NCI-H1048 (cell line): ENCODE measurements around the gene COL21A1.

Experiments
- DNase-seq: peaks from one replicate; lab custom pipeline; 2025; lab: John Stamatoyannopoulos, UW

COL21A1 gene

DNA sequence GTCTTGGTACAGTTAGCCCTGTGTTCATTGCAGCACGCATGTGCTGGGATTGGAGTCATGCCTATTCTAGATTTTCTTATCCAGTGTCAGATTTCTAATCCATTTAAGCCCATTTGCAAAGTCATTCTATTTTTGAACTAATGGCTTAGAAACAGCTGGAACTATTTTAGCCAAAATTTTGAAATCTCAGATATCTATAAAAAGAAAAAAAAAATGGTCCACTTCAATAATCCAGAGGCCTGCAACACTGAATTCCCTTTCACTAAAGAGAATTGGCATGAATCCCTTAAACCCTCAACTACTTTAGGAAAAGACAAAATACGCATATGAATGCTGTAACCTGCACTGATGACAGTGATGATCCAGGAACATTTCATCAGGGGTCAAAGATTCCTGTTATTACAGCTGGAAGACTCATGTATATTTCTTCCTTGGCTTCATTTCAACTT lies 1.5 kb downstream of the COL21A1 start:
- no peak for DNase-seq

DNA sequence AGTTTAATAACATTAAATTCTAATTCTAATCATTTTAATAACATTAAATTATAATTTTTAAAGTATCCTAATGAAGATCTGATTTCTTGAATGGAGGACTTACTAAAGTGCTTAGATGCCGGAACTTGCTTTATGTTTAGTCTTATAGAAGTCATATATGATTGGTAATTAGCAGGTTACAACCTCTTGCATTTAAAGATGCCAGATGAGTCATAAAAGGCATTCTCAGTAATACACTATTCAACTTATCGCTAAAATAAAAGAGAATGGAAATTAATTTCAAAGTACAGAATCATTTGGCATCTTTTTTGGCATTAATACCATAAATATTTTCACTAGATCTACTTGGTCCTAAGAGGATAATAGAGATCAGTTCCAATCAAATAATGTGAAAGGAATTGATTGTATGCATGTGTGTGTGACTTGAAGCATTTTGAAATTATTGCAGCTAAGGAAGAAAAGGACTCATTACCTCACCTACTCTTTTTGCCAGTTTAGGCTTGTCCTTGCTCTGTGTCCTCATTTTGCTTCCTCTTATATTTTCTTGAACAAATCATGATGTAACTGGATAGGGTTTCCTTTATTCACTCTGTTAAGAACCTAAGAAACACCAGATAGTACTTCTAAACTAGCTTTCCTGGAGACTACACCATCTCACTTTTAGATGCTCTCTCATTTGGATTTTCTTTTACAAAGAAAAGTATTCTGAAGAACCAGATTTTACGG lies 2.7 kb downstream of the COL21A1 start:
- no peak for DNase-seq

DNA sequence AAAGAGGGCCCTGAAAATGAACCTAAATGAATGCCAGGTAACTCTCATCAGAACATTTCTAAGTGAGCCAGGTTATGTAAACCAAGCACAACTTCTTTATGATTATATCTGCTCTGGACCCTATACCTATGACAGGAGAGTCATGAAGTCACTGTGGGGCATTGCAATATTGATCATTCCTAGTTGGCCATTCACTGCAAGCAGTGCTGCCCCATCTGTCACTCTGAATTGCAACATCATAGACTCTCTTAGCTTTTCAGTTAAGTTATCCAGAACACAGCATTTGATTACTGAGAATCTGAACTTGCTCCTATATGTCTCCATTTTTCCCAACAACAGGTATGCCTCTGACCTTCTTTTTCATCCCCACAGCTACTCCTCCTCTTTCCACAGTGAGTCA lies 3.3 kb downstream of the COL21A1 start:
- DNase-seq = no peak

DNA sequence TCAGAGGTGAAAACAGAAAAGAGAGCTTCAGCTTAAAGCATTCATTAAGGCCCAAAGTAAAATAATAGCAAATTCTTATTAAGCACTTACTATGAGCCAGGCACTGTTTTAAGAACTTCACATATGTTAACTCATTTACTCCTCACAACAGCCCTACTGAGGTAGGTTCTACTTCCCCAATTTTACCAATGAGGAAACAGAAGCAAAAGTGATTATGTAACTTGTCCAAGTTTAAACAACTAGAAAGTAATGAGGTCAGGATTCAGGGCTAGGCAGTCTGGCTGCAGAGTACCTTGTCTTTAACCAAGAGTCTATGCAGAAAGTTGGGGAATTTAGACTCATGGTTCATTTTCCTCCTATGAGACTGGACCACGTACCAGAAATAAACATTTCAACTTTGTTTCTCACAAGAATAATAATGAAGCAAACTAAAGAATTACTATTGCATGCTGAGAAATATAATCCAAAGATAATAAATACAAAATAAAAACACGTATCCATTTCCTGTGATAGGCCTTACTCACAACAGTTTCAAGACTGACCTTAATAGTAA lies 3.8 kb downstream of the COL21A1 start:
- DNase-seq = no peak

DNA sequence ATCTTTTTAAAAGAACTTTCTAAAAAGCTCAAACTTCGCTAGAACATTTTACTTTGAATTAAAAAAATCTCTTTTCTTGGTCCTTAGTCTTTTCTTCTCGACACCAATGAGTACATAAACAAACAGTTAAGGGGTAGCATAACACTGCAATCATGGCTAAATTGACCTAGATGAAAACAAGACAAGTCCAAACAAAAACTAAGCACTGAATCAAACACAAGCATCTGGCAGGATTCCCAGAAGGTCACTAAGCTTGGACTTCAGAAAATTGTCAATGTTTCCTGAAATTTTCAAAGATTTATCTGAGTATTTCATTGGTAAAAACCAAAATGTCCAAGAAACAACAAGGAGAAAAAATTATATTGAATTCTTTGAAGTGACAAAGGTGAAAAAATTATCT lies 5.0 kb downstream of the COL21A1 start:
- DNase-seq = no peak

DNA sequence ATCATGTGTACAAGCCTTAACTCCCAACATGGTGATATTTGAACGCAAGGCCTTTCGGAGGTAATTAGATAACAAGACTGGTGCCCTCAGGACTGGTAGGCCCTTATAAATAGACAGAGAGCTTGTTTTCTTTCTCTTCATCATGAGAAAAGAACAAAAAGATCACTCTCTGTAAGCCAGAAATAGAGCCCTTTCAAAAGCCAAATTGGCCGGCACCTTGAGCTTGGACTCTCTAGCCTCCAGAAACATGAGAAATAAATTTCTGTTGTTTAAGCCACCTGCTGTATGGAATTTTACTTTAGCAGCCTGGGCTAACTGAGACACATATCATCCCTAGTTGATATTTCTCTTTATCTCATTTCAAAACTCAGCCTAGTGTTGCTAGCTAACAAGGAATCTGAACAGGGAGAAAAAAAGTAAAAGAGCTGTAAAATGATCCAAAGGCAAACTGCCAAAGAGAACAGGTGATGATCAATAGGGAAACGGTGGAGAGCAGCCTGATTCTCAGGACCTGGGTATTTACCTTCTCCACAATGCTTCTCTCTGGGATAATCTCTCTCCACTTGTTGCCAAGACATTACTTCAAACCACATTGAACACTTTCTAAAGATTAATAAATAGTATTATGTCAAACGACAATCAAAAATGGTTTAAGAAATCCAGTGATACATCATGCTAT lies 6.1 kb downstream of the COL21A1 start:
- DNase-seq = no peak

DNA sequence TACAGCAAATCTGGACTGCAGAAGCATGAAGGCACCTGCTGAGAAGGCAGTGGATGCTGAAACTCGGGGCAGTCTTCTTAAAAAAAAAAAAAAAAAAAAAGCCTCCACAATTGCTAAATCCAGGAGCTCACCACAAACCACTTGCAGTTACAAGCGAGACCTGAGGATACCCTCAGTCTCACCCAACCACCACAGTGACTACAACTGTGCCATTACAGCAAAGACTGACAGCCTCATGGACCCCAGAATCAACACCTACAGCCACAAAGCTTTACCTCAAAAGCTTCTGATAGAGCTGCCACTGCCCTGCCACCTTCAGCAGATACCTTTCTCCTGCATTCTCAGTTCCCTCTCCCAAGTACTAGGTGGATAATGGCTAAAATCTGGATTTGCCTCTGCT lies 9.0 kb downstream of the COL21A1 start:
- DNase-seq = no peak

DNA sequence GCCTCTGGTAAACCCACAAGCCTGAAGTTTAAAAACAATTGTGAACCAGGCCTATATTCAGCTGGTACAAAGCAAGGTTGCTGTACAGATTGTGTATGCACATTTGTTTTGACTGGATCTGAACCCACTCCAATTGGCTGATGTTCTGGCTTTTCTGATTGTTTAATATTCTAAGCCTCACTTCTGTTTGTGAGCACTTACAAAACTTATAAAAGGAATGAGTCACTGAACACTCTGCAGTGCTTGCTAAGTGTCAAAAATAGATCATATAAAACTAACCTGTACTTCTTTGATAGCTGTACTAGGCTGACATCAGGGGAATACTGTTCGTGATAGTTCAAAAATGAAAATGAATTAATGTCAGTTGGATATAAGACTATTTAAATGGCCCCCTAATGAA lies 12.1 kb downstream of the COL21A1 start:
- DNase-seq = no peak

DNA sequence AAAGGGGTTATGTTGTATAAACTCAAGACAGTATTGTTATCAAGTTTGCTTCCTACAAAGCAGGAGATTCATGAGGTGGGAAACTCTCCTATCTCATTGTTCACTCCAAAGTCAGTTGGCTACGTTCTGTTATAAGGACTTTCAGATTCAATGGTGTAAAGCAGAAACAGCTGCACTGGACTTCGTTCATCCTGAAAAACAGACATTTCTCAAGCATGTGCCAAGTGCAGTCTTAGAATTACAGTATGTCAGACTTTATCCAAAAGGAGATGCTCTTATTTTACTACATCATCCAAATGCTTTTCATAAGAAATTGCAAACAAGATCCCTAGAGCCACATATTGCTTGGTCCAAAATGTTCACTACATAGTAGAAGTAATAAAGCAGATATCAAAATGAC lies 14.9 kb downstream of the COL21A1 start:
- no peak for DNase-seq

DNA sequence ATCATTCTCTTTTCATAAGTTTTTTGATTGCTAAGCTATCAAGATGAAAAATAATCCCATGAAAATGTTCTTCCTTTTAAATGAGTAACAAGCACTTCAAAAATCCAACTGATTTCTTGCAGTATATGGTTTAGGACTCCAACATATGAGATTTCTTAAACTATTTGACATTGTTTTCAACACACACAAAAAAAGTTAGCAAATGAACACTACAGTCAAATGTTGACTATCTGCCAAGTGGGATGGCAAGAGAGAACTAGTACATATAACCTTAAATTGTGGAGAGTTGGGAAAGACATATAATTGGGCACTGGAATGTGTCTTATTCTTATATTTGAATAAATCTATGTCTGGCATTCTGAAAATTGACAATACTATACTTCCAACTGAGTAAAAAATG lies 15.6 kb downstream of the COL21A1 start:
- no peak for DNase-seq

DNA sequence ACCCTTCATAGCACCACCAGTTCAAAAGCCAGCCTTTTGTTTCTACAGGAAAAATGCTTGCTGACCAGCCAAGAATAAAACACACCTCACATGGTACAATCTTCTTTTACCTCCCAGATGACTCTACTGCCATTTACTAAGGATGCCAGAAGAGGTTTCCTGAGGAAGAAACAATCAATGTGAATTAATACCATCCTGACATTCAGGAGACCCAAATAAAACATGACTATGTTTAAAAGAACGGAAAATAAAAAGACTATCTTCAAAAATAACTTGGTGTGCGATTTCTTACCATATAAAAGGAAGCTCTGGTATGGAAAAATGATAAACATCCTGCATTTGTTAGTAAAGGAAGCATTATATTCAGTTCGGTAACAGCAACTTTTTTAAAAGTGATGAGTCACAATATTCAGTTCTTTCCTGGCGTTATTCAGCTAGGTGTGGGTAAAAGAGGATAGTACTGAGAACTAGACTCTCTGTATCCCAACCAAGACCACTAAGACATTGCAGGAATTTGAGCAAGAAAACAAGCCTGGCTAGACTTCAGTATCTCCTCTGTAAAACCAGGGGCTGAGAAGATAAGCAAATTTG lies 16.3 kb downstream of the COL21A1 start:
- no peak for DNase-seq

DNA sequence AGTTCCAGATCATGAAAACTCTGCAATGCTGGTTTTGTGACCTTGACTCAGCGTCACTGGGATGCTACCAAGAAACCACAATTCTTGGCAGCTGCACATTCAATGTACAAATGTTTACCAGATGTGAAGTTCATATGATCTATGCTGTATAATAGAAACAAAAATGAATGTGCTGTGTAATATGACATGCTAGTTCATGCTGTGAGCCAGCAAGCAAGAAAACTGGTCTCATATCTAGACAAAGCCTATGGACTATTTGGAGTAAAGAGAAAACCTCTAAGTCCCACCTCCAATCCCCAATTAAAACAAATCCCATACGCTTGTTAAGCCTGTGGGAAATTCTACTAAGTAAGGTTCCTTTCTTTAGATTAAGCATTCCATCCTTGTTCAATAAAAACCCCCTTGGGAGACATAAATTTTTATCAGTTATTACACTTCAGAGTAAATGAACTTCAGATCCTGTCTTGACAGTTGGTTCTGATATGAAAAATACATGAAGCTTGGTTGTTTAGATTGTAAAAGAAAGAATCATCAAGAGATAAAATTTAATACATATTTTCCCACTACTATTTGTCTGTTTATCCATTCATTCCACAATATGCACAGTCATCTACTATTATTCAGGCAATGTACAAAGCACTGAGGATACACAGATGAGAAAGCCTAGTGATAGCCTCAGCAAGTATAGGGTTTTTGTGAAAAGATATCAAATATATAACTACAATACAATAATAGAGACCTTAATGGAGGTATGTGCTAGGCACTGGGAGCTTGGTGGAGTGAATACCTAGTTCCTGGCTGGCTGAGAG lies 20.1 kb downstream of the COL21A1 start:
- no peak for DNase-seq

DNA sequence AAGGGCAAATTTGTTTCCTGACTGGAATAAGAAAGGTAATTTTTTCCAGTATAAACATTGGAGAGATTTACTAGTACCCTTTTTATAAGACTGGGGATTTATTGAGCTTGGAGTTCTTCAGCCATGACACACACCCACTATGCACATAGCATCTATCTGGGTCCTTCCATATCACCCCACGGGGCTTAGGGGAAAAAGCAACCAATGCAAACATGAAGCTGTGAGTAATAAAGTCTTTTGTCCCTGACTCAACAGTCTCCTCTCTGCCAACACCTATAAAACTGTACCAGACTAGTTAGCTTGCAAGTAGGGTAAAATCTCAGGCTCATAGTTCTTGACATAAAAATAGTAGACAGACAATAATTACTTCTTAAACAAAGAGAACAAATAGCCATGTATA lies 23.4 kb downstream of the COL21A1 start:
- DNase-seq = no peak

DNA sequence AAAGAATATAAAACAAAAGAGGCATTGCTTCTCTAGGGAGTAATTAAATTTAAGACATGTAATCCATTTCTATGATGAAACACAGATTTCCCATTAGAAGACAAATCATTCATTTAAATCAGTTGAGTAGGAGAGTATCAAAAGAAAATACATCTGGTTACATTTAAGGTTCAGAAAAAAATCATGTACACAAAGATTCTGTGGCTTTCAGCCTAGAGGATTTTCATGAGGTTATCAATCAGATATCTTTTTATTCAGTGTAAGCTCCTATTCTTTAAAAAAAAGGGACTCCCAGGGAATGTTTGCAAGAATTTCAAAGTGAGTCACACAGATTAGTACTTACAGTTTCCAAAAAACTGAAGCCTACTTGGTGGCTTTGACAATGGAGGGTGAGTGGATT lies 24.9 kb downstream of the COL21A1 start:
- DNase-seq = no peak

DNA sequence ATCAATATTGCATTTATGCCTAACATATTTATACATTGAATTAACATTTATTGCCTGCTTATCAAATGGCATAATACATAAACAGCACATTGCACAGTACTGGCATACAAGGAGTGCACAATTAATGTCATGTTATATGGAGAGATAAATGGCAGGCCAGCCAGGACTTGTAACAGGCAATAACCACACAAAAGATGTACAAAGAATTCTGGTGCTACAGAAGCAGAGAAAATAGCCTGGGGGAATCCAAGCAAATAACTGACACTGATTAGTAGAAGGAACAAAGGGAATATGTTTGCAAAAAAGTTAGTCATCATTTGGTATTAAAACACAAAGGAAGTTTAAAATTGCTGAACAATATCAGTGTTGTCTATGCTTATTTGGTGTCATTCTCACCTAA lies 27.3 kb downstream of the COL21A1 start:
- DNase-seq = no peak

DNA sequence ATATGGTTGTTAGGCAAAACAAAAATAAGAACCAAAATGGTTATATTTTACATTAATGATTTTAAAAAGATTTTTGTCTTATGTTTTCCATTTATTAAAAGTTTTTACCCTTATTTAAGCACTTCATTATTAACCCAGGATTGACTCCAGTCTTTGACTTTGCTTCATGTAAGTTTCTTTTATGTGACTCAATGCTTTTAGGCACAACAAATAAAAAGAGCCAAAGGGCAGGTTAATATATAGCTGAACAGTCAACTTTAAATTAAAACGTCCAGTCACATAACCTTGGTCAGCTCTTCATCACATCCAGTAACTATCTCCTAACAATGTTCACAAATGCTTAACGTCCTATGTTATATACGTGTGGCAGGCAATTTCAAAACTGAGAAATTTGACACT lies 32.7 kb downstream of the COL21A1 start:
- DNase-seq = no peak

DNA sequence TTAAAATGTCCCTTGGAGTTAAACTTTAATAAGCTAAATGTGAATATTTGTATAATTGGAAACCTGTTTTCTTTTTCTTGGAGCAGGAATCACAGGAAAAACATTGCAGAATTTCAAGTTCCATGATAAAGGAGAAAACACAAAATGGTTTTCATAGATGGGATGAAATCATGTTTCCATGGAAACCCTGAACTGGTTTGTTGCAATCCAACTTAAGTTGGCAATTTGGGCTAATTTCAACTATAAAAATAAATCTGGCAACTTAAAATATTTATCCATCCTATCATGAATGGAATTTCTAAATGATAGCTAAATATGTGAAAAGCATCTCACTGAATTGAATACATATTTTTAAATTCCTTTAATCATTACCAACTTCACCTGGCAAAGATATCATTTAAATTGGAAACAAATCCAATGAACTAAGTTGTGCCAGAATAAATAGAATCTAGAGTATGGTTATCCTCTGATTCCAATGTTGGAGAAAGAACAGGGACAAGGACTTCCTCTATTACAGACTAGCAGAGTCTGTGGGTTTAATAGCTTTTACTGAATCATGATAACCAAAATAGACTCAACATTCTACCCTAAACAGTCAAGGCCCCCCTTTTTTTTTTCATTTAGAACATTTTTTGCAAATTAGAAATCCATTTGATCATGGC lies 33.2 kb downstream of the COL21A1 start:
- no peak for DNase-seq

DNA sequence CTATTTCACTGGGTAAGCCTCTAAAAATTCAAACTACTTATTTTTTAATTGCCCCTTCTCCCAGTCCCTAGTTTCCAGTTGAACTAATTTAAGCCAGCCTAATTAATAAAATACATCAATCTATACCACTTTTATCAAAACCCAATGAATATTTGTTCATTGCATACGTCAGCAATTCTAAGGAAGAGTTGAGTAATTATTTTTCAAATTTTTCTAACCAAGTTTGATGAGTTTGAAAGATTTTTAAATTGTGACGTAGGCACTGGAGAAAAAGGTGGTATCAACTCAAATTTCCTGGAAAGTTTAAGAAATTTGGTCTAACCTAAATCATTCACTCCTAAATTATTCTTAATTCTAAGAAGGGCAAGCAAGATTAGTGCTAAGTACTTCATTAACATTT lies 35.7 kb downstream of the COL21A1 start:
- no peak for DNase-seq

DNA sequence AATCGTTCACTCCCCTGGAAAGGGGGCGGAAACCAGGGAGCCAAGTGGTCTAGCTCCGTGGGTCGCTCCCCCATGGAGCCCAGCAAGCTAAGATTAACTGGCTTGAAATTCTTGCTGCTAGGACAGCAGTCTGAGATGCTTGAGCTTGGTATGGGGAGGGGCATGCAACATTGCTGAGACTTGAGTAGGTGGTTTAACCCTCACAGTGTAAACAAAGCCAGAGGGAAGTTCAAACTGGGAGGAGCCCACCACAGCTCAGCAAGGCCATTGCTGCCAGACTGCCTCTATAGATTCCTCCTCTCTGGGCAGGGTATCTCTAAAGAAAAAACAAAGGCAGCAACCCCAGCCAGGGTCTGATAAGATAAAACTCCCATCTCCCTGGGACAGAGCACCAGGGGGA lies 43.2 kb downstream of the COL21A1 start:
- no peak for DNase-seq

DNA sequence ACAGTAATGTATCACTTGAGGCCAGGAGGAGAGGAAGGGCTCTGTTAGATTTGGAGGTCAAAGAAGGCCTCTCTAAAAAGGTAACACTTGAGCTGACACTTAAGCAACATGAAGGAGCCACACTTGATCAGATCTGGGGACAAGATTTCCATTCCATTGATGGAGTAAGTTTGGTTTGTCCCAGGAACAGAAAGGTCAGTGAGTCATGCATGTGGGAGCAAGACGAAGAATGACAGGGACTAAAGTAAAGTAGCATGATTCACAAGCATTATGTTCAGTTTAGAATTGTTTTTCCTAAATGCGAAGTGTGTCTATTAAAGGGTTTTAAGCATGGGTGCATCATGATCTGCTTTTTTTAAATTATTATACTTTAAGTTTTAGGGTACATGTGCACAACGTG lies 47.4 kb downstream of the COL21A1 start:
- DNase-seq = no peak

DNA sequence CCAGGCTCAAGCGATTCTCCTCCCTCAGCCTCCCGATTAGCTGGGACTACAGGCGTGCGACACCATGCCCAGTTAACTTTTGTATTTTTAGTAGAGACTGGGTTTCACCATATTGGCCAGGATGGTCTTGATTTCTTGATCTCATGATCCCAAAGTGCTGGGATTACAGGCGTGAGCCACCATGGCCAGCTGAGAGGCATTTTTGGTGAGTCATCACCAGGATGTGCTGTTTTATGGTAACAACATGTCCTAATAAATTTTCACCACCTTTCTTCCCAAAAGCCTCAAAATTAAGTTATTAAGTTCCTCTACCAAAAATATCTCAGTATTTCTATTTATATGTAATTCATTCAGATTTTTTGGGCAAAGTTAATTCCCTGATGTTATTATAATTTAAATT lies 53.5 kb downstream of the COL21A1 start:
- no peak for DNase-seq

DNA sequence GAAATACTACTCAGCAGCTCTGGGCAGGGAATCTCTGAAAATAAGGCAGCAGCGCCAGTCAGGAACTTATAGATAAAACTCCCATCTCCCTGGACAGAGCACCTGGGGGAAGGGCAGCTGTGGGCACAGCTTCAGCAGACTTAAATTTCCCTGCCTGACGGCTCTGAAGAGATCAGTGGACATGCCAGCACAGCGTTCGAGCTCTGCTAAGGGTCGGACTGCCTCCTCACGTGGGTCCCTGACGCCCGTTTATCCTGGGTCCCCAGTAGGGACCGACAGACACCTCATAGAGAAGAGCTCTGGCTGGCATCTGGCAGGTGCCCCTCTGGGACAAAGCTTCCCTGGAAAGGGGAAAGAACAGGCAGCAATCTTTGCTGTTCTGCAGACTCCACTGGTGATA lies 59.0 kb downstream of the COL21A1 start:
- no peak for DNase-seq
